Measurements from ENCODE around the gene SLC25A42.

DNA sequence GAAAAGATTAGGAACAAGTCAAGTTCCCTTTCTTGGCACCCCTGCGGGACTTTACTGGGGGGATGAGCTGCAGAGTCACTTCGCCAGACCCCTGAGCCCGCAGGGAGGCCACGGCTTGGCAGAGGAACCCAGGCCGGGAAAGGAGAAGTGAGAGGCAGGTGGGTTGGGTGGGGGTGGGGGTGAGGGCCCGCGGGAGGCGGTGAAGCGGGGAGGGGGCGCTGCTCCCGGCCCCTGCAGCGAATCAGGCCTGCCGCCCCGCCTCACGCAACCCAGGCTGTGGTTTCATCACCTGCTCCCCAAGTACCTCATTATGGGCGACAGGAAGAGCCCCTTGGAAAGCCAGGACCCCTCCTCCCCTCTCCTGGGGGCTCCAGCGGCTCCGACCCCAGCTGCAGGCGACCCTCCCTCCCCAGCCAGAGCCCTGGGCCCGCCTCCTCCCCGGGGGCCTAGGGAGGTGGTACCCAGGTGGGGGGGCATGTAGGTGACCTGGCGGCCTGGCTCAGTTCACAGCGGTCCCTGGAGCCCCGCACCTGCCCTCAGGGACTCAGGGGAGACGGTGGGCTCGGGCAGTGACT is 96.8 kb downstream of the SLC25A42 start:
- no peak for TF ChIP-seq CTCF (IDR thresholded peaks at IDR 0.05; ENCODE audit: insufficient read depth, low read length)
- no peak for TF ChIP-seq POLR2AphosphoS5 (IDR thresholded peaks at IDR 0.05; ENCODE audit: low read depth)

Measured in HL-60 (cell line).